B cell (primary cell): ENCODE measurements around the gene EFHD2.

ENCODE experiments used
- CTCF ChIP-seq: fragments of 200-600 bp; IDR thresholded peaks from one replicate; pipeline ENCODE4 v1.8.0; 2022; ENCODE audit warnings: antibody characterized with exemption, mild to moderate bottlenecking
- EZH2 ChIP-seq: IDR thresholded peaks from 2 replicates; pipeline ENCODE4 v1.6.1; 2012; ENCODE audit warnings: borderline replicate concordance, low read depth, mild to moderate bottlenecking, moderate library complexity, low read length; ENCODE audit not compliant: insufficient read depth, poor library complexity, severe bottlenecking

GRCh38 chr1:15432324-15432723 is 22.6 kb downstream of the EFHD2 start:
- TF ChIP-seq CTCF (no peak), EZH2 (no peak)
